ENCODE results near the gene COLEC11.

- TF ChIP-seq EZH2 (IDR thresholded peaks at IDR 0.05; ENCODE audit: borderline replicate concordance, low read depth, low read length, severe bottlenecking) (no peak), CTCF (IDR thresholded peaks at IDR 0.05; ENCODE audit: borderline replicate concordance, extremely low read depth, low read length, poor library complexity, severe bottlenecking) (no peak)
Observed at GRCh38 chr2:3641181-3641580, 46.3 kb downstream of the COLEC11 start.

All from DND-41 (cell line).